Nucleus accumbens (tissue), 56 donors: ENCODE data around the gene MYO5B.

Source experiments
- DNase-seq, 56 donors: peaks; one replicate each; lab custom pipeline; 2025; lab: John Stamatoyannopoulos, UW

MYO5B gene

GRCh38 chr18:49980896-49981295 lies 214.1 kb downstream of the MYO5B start:
- DNase-seq, result no peak

DNA sequence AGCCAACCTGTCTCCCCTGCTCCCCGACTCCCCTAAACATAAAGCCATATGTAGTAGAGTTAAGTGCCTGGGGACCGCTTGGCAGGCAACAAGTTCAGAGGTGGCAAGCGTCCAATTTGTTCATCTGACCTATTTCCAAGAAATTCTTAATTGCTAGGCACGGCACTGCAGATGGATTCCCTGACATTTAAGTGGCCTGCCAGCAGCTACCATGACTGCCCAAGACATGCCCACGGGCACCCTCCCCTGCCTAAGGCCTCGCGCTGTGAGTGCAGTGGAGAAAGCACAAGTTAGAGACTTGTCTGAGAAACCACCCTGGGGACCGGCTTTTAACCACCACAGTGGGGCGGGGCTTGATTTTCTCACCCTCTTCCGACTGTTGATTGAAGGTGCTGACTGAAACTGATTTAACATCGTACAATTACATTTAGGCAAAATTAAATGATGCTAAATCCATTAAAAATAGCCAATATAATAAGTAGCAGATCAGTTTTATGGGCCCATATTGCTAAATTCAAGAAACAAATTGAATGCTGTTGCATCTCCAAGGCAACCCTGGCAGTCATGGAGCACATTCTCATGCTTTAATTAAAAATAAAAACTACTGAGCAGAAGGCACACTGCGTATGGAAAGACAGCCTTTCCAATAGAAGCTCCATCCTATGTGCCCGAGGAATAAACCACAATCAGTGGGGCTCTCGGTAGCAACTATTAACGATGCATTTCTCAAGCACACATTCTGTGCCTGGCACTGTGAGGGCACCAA lies 218.0 kb downstream of the MYO5B start:
- peak in 17 of 56 donors; percentile 3 to 52 (median 10) for DNase-seq

GRCh38 chr18:49976001-49976400 lies 218.9 kb downstream of the MYO5B start:
- DNase-seq, result no peak

- DNase-seq, result no peak
Observed at GRCh38 chr18:49974079-49974478, 220.9 kb downstream of the MYO5B start.

GRCh38 chr18:49973592-49973991 lies 221.4 kb downstream of the MYO5B start:
- DNase-seq, result no peak

DNA sequence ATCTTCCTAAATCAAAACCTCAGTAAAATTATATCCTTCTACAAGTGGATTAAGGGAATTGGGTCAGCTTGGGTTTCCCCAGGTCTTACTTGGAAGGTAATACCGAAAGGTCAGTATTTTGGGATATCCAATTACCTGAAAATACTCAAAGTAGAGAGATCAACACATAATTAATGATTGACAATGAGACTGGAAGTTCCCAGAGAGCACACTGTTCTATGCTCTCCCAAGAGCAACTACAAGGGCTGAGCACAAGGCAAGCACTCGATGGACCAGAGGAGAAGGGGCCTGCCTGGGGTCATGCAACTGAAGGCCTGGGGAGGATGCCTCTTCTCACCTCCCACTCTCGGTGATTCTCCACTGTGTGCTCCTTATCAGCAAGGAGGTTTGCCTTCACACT lies 222.4 kb downstream of the MYO5B start:
- no peak for DNase-seq

DNA sequence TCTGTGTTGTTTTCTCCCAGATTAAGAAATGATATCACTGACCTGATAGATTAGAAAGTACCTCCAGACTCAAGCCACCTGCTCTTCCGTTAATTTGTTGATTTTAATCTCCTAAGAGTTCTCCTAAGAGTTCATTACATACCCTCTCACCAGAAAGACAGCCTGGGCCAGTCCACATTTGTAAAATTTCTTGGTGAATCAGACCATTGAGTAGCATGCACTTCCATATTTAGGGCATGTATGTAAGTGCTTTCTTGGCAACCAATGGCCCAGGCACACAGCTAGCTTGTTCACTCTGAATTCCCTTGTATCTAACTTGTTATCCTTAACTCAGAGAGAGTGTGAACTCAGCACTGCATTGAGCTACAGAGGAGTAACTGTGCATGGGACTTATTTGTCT lies 223.5 kb downstream of the MYO5B start:
- DNase-seq, result no peak

DNA sequence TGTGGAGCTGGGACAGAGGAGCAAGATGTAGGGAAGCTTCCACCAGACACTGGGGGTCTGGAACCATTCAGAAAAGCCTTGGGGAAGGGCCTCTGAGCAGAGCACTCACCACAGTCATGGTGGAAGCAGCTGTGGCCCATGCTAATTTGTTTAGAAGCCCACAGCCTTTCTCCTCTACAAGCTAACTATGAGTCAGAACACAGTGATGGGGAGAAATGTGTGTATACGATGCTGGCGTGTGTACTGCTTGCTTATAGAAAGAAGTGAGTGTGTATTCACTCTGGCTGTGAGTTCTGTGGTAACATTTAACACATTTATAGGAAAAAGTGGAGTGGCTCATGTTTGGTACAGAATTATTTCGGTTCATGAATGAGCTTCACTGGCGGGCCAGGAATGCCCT lies 224.6 kb downstream of the MYO5B start:
- DNase-seq, result no peak

- DNase-seq, result no peak
Observed at GRCh38 chr18:49968644-49969309, 226.2 kb downstream of the MYO5B start.

DNA sequence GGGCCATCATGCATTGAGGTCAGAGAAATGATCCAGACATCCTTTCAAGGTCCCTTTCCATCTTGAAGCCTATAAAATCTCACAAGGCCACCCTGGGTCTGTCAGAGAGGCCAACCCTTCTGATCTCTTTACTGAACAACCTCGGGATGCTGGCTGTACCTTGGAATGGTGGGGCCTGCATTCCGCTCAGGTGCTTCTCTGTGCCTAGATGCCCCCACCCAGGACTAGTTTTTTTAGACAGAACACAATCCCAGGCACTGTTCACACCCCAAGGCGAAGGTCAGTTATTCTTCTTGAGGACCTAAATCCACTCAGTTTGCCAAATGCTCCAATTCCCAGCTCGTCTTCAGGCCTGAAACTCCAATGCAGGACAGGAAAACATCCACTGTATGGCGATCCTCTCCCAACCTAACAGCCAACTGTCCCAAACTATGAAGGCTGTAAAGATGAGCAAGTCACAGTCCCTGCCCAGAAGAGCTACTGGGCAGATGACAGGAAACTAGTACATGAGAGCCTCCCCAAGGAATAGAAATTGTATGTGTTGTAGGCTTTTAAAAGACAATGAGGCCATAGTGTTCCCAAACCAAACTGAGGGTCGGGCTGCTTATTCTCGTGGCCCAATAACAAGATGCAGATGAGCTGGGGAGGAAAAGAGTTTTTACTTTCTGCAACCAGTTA lies 227.2 kb downstream of the MYO5B start:
- no peak for DNase-seq

- no peak for DNase-seq
Observed at GRCh38 chr18:49967171-49967570, 227.8 kb downstream of the MYO5B start.

DNA sequence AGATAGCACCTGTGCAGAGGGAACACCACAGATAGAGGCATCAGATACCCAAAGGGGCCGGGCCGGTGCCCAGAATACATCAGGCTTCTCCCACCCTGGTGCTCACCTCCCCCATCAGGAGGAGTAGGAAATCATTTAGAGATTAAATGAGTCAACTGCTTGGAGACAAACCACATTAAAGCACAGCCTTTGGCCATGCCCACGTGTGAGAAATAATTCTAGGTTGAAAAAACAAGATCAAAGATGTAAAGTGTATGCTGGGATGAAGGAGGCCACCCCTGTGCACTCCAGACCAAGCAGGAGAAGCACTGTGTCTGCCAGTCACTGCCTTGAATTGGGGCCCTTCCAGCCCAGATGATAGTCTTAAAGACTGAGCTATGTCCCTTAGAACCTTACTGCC lies 228.9 kb downstream of the MYO5B start:
- DNase-seq, result no peak

- DNase-seq, result no peak
Observed at GRCh38 chr18:49963217-49963616, 231.7 kb downstream of the MYO5B start.

- no peak for DNase-seq
Observed at GRCh38 chr18:49961271-49961670, 233.7 kb downstream of the MYO5B start.

- DNase-seq, result no peak
Observed at GRCh38 chr18:49960376-49960775, 234.6 kb downstream of the MYO5B start.

GRCh38 chr18:49959176-49959575 lies 235.8 kb downstream of the MYO5B start:
- no peak for DNase-seq

DNA sequence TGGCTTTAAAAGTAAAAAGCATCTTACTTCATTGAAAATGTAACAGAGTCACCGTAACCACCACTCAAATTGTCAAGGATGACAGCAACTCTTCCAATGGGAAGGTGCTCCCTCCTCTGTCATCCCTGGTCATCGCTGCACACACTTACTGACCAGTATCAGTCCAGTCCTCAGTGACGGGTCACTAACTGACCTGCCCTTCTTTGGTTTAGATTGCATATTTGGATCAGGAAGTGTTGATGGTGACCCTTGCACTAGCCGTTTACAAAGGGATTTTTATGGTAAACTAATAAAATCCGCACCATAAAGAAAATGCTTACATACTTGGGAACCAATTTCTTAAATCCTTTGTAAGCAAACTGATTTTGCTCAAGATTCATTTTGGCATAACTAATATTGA lies 239.7 kb downstream of the MYO5B start:
- no peak for DNase-seq

GRCh38 chr18:49953391-49953790 lies 241.6 kb downstream of the MYO5B start:
- no peak for DNase-seq

DNA sequence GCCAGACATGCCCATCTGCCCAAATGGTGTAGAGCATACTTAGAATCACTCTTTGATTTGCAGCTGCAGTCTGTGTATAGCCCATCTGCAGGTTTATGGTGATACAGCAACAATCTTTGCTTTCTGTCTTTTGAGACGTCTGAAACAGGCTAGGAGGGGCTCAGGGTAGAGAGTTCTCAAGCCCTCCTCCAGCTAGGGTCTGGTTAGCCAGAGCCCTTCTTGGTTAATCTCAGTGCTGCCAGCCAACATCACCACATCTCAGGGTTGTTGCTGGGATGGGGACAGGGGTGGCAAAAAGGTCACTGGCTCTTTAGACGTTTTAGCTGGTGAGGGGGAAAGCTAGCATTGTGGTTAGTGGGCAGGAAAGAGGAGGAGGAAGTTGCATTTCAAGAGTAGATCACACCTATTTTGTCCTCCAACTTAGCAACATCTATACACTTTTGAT lies 245.0 kb downstream of the MYO5B start:
- DNase-seq, result no peak

GRCh38 chr18:49948975-49949374 lies 246.0 kb downstream of the MYO5B start:
- DNase-seq, result no peak

- DNase-seq, result no peak
Observed at GRCh38 chr18:49944663-49945062, 250.3 kb downstream of the MYO5B start.

DNA sequence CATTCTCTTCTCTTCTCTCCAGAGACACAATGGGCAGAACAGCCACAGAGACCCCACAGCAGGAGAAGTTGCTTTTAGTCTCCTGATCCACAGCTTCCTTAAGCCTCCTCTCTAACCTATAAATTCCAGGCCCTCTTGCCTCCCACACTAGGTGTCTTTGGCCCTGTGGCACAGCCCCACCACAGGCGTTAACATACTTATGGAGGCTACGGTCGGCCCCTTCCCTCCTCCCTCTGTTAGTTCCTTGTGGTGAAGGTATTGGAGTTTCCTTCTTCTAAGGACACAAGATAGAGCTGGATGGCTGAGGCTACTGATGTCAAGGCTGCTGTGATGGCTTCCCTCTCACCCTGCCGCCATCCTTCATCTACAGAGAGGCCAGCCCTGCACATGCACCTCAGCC lies 258.1 kb downstream of the MYO5B start:
- DNase-seq, result no peak
